ENCODE results near the gene STBD1. TPM values are rescaled to one million over a fixed set of nuclear protein-coding genes. Genes with fewer than 3 reads are reported as not detected.
"Not testable (repeated sequence)": the region's sequence is repeated elsewhere in the genome, so short reads cannot be mapped to it uniquely, and the experiment has no call there.

Gene STBD1
- total and polyA plus RNA-seq, 2 experiments from 2014 or later, result 10.3 to 10.6 TPM

DNA sequence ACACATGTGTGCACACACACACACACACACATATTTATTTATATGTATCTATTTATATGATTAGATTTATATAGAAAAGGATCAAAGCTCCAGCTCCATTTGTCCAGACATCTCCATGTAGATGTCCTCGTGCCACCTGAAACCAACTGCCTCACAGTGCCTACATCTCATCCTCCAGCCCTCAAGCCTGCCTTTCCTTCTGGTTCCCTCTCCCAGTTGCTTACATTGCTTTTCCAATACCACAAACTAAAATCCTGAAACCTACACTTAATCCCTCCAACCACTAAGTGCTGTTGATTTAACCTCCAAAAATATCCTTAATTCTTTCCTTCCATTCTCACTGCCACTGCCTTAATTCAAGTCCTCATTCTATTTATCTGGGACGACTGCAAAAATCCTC lies 51.4 kb downstream of the STBD1 start:
- Histone ChIP-seq H3K36me3 (ENCODE audit: low read depth) (no peaks in the 10 kb centered on the region), H4K20me1 (ENCODE audit: insufficient read depth) (no peaks in the 10 kb centered on the region), H3K9me2 (ENCODE audit: insufficient read depth) (no peaks in the 10 kb centered on the region), H3K9ac (no peak overlapping the region), H3K79me2 (ENCODE audit: insufficient read depth) (no peaks in the 10 kb centered on the region), H3K4me3 (no peak overlapping the region), H3K27ac (no peak overlapping the region), H3K4me2 (ENCODE audit: unreplicated experiment) (no peak overlapping the region), H3K27me3 (replicated peaks; ENCODE audit: insufficient read depth) (peaks cover 5% of the 10 kb centered on the region), H3K9me3 (ENCODE audit: low read depth) (no peaks in the 10 kb centered on the region), H3K4me1 (ENCODE audit: insufficient read depth) (no peaks in the 10 kb centered on the region), H2AFZ (no peak overlapping the region), H3F3A (ENCODE audit: insufficient read depth) (no peaks in the 10 kb centered on the region)
- in situ Hi-C loops (cut with MboI), result no loop called here
- TF ChIP-seq EZH2phosphoT487 (IDR thresholded peaks at IDR 0.05; ENCODE audit: insufficient read depth, low read depth) (no peak), EZH2 (IDR thresholded peaks at IDR 0.05; ENCODE audit: insufficient read depth, poor library complexity, severe bottlenecking) (no peak)
- WGBS, 2 experiments (ENCODE audit: low coverage in 1 of 2, low lambda C conversion rate in 2 of 2, missing lambda C conversion rate in 2 of 2), result 18 to 25% methylated on average over 2 of the region's 2 CpGs
- DNase-seq, result no peak

DNA sequence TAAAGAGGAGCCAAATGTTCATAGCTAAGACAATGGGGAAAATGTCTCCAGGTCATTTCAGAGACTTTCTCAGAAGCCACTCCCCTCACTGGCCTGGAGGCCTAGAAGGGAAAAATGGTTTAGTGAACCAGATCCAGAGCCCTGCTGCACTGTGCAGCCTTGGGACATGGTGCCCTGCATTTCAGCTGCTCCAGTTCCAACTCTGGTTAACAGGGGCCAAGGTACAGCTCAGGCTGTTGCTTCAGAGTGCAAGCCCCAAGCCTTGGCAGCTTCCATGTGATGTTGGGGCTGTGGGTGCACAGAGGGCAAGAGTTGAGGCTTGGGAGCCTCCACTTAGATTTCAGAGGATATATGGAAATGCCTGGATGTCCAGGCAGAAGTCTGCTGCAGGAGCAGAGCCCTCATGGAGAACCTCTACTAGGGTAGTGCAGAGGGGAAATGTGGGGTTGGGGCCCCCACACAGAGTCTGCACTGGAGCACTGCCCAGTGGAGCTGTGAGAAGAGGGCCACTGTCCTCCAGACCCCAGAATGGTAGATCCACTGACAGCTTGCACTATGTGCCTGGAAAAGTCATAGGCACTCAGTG lies 53.4 kb downstream of the STBD1 start:
- H3K4me2 ChIP-seq (ENCODE audit: unreplicated experiment); H3K9me2 ChIP-seq (ENCODE audit: insufficient read depth); H4K20me1 ChIP-seq (ENCODE audit: insufficient read depth); DNase-seq; H3K36me3 ChIP-seq (ENCODE audit: low read depth); H3K79me2 ChIP-seq (ENCODE audit: insufficient read depth); H3F3A ChIP-seq (ENCODE audit: insufficient read depth); H3K27ac ChIP-seq; H3K4me3 ChIP-seq; H3K27me3 ChIP-seq (replicated peaks; ENCODE audit: insufficient read depth); H3K9ac ChIP-seq; H2AFZ ChIP-seq; H3K9me3 ChIP-seq (ENCODE audit: low read depth); in situ Hi-C loops (cut with MboI); H3K4me1 ChIP-seq (ENCODE audit: insufficient read depth): not testable (repeated sequence)

Small RNAs within 50 kb of the gene (small RNA-seq; reads per million reads assigned to genes)
- not detected for gene RNU6-1000P (ENCODE audit: low read depth, low replicate concordance)

Other genes starting within 250 kb of the STBD1 start
- not detected in 2 replicates for gene ART3, start 232.0 kb upstream of the STBD1 start, total RNA-seq (2014; rRNA removed; shearing (Covaris generic))
- gene ART3, start 232.0 kb upstream of the STBD1 start, polyA plus RNA-seq (2016; fragmentation: Nextera tagmentation; extraction: Ambion mirVana), result not detected in 2 replicates
- 26.4 and 47.3 TPM in 2 replicates for gene NUP54, start 158.3 kb upstream of the STBD1 start, total RNA-seq (2014; rRNA removed; shearing (Covaris generic))
- gene NUP54, start 158.3 kb upstream of the STBD1 start, polyA plus RNA-seq (2016; fragmentation: Nextera tagmentation; extraction: Ambion mirVana), result 35.9 and 37.6 TPM in 2 replicates
- 122 and 158 TPM in 2 replicates for gene SCARB2, start 92.9 kb upstream of the STBD1 start, total RNA-seq (2014; rRNA removed; shearing (Covaris generic))
- 173 and 175 TPM in 2 replicates for gene SCARB2, start 92.9 kb upstream of the STBD1 start, polyA plus RNA-seq (2016; fragmentation: Nextera tagmentation; extraction: Ambion mirVana)
- not detected in 2 replicates for gene FAM47E, start 55.0 kb upstream of the STBD1 start, total RNA-seq (2014; rRNA removed; shearing (Covaris generic))
- gene FAM47E, start 55.0 kb upstream of the STBD1 start, polyA plus RNA-seq (2016; fragmentation: Nextera tagmentation; extraction: Ambion mirVana), result not detected in 2 replicates
- gene CCDC158, start 114.4 kb downstream of the STBD1 start, total RNA-seq (2014; rRNA removed; shearing (Covaris generic)), result not detected in 2 replicates
- gene CCDC158, start 114.4 kb downstream of the STBD1 start, polyA plus RNA-seq (2016; fragmentation: Nextera tagmentation; extraction: Ambion mirVana), result 0.14 and 0.48 TPM in 2 replicates
- 44.6 and 50.7 TPM in 2 replicates for gene SHROOM3, start 128.5 kb downstream of the STBD1 start, total RNA-seq (2014; rRNA removed; shearing (Covaris generic))
- 8.7 and 9.7 TPM in 2 replicates for gene SHROOM3, start 128.5 kb downstream of the STBD1 start, polyA plus RNA-seq (2016; fragmentation: Nextera tagmentation; extraction: Ambion mirVana)